ENCODE data around the gene LSM4.

- TF ChIP-seq REST (tag by site-specific recombination; IDR thresholded peaks at IDR 0.05) (no peak), CTCF (tag by site-specific recombination; IDR thresholded peaks at IDR 0.05) (no peak), KLF8 (tag by site-specific recombination; IDR thresholded peaks at IDR 0.05) (no peak), ZNF350 (tag by site-specific recombination; IDR thresholded peaks at IDR 0.05) (no peak), ZNF174 (tag by site-specific recombination; IDR thresholded peaks at IDR 0.05) (no peak), ZNF324 (tag by site-specific recombination; IDR thresholded peaks at IDR 0.05) (no peak), ZNF426 (tag by site-specific recombination; IDR thresholded peaks at IDR 0.05) (no peak), ZNF544 (tag by site-specific recombination; IDR thresholded peaks at IDR 0.05) (no peak), ZNF433 (tag by site-specific recombination; IDR thresholded peaks at IDR 0.05; ENCODE audit: low read depth) (no peak)
Observed at GRCh38 chr19:18282788-18283141, 40.1 kb downstream of the LSM4 start.
